Osteocyte (in vitro differentiated cells): ENCODE measurements around the gene SDK2. TPM values are rescaled to one million over a fixed set of nuclear protein-coding genes. Genes with fewer than 3 reads are reported as not detected.

Experiments used
- DNase-seq: peaks from one replicate; pipeline ENCODE4 v3.0.0; 2021; ENCODE audit warnings: mixed read lengths; ENCODE audit not compliant: unreplicated experiment; ENCODE audit errors: extremely low spot score
- H3K27ac Mint-ChIP-seq: one replicate; pipeline ENCODE4 v1.8.0; 2021; ENCODE audit warnings: mild to moderate bottlenecking, mixed read lengths; ENCODE audit not compliant: unreplicated experiment
- H3K27me3 Mint-ChIP-seq: one replicate; pipeline ENCODE4 v1.8.0; 2021; ENCODE audit warnings: mixed read lengths; ENCODE audit not compliant: unreplicated experiment
- H3K36me3 Mint-ChIP-seq: one replicate; pipeline ENCODE4 v1.8.0; 2021; ENCODE audit warnings: mixed read lengths; ENCODE audit not compliant: unreplicated experiment
- H3K4me1 Mint-ChIP-seq: one replicate; pipeline ENCODE4 v1.8.0; 2021; ENCODE audit warnings: mixed read lengths; ENCODE audit not compliant: unreplicated experiment
- H3K4me3 Mint-ChIP-seq: one replicate; pipeline ENCODE4 v1.8.0; 2021; ENCODE audit warnings: mild to moderate bottlenecking, moderate library complexity, mixed read lengths; ENCODE audit not compliant: unreplicated experiment
- H3K9me3 Mint-ChIP-seq: one replicate; pipeline ENCODE4 v1.8.0; 2021; ENCODE audit warnings: mixed read lengths; ENCODE audit not compliant: unreplicated experiment
- total RNA-seq: library from RNA; stranded (reverse); gene quantifications from 2 replicates; pipeline ENCODE4 v1.2.1, GENCODE V29; 2021
- TF ChIP-seq, protein P1 (sequence below): fragments of 200-600 bp; sonication (generic); IDR thresholded peaks from 2 replicates; pipeline ENCODE4 v1.5.0; 2021; ENCODE audit warnings: antibody characterized with exemption, mild to moderate bottlenecking, moderate library complexity

Gene SDK2
- total RNA-seq, 1 donor from 2014 or later: 16.5 TPM

DNA sequence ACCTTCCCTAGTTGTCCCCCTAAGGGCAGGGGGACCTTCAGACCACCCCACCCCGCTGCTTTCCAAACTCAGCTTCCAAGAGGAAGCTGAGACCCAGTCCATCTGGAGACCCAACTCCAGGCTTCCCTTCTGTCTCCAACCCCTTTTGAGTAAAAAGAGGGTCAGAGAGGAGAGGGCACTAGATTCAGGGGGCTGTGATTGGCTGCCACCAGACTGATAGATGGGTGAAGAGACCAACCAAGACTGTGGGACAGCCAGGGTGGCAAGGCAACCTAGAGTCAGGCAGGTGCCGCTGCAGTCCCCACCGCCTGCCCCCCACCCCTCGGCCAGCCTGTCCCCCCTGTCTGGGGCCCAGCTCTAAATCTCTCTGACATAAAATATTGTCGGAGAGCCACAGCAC, 92.5 kb downstream of the SDK2 start:
- no peak overlapping the region for H3K4me3 Mint-ChIP-seq

DNA sequence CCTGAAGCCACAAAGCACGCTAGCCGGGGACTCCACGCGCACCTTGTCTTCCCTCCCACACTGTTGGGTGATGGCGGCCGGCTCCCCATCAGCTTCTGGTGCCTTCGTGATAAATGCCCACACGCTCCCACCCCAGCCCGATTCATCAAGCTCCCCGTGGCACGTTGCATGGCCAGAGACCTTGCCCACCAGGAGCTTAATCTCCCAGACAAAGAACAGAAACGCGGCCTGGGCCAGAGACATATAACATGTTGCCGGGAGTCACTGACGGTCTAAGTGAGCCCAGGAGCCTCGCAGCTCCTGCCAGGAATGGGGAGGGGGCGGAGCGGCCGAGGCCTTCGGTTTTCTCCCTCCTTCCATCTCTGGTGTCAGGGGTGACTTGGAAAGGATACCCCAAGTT, 93.1 kb downstream of the SDK2 start:
- Mint-ChIP-seq H3K4me1 (peaks cover 11% of the 10 kb centered on the region), H3K9me3 (no peaks in the 10 kb centered on the region), H3K36me3 (no peaks in the 10 kb centered on the region), H3K27ac (no peak overlapping the region), H3K4me3 (no peak overlapping the region), H3K27me3 (no peaks in the 10 kb centered on the region)
- no peak for DNase-seq
- TF ChIP-seq, protein P1, sequence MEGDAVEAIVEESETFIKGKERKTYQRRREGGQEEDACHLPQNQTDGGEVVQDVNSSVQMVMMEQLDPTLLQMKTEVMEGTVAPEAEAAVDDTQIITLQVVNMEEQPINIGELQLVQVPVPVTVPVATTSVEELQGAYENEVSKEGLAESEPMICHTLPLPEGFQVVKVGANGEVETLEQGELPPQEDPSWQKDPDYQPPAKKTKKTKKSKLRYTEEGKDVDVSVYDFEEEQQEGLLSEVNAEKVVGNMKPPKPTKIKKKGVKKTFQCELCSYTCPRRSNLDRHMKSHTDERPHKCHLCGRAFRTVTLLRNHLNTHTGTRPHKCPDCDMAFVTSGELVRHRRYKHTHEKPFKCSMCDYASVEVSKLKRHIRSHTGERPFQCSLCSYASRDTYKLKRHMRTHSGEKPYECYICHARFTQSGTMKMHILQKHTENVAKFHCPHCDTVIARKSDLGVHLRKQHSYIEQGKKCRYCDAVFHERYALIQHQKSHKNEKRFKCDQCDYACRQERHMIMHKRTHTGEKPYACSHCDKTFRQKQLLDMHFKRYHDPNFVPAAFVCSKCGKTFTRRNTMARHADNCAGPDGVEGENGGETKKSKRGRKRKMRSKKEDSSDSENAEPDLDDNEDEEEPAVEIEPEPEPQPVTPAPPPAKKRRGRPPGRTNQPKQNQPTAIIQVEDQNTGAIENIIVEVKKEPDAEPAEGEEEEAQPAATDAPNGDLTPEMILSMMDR: no peak

More for the DNA sequence above, 92.5 kb downstream of the SDK2 start:
- TF ChIP-seq, protein P1: no peak
- Mint-ChIP-seq H3K36me3 (no peaks in the 10 kb centered on the region), H3K27me3 (peaks cover 3% of the 10 kb centered on the region), H3K4me1 (peaks cover 11% of the 10 kb centered on the region), H3K27ac (no peak overlapping the region), H3K9me3 (no peaks in the 10 kb centered on the region)
- no peak for DNase-seq

DNA sequence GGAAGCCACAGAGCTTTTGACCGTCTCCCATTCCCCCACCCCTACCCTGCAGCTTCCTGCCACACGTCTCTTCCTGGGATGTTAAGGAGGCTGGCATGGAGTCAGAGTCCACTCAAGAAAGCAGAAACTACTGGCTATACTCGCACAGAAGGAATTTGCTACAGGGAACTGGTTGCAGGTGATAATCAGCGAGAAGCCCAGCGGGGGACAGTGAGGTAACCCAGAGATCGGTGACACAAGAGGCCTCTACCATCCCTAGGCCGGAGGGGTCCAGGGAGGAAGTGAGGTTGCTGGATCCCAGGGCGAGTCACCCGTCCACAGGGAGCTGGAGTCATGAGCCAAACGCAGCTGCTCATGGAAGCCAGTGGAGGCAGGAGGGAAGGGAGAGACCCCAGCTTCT, 93.7 kb downstream of the SDK2 start:
- H3K36me3 Mint-ChIP-seq: no peaks in the 10 kb centered on the region
- H3K4me1 Mint-ChIP-seq: peaks cover 11% of the 10 kb centered on the region
- TF ChIP-seq, protein P1: no peak
- H3K27me3 Mint-ChIP-seq: no peaks in the 10 kb centered on the region
- no peak for DNase-seq
- H3K27ac Mint-ChIP-seq: no peak overlapping the region
- no peaks in the 10 kb centered on the region for H3K9me3 Mint-ChIP-seq
- H3K4me3 Mint-ChIP-seq: no peak overlapping the region

DNA sequence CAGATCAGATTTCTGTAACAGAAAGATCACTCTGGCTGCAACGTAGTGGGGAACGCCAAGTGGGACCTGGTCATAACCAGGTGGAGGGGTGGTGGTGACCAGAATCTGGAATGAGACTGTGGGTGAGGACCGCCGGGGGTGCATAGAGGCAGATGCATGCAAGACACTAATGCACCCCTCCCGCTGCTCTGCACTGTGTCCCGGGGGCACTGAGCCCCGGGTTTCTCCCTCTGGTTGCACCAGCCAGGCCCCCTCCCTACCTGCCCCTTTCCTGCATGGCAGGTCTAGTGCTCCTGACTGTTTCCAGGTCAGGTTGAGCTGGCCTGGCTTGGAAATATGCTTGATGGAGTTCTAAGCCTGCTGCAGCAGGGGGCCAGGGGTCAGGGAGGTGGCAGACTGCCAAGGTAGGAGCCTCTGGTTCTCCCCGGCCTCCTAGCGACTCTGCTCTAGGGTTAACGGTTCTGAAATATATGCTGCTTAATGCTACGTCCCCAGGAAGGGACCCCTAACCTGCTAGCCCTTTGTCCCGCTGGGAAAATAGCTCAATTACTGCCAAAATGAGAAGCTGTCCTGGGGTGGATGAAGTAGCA, 94.3 kb downstream of the SDK2 start:
- Mint-ChIP-seq H3K36me3 (no peaks in the 10 kb centered on the region), H3K4me3 (no peak overlapping the region), H3K9me3 (no peaks in the 10 kb centered on the region), H3K4me1 (peaks cover 11% of the 10 kb centered on the region), H3K27ac (no peak overlapping the region), H3K27me3 (no peaks in the 10 kb centered on the region)
- TF ChIP-seq, protein P1: no peak
- DNase-seq: no peak

DNA sequence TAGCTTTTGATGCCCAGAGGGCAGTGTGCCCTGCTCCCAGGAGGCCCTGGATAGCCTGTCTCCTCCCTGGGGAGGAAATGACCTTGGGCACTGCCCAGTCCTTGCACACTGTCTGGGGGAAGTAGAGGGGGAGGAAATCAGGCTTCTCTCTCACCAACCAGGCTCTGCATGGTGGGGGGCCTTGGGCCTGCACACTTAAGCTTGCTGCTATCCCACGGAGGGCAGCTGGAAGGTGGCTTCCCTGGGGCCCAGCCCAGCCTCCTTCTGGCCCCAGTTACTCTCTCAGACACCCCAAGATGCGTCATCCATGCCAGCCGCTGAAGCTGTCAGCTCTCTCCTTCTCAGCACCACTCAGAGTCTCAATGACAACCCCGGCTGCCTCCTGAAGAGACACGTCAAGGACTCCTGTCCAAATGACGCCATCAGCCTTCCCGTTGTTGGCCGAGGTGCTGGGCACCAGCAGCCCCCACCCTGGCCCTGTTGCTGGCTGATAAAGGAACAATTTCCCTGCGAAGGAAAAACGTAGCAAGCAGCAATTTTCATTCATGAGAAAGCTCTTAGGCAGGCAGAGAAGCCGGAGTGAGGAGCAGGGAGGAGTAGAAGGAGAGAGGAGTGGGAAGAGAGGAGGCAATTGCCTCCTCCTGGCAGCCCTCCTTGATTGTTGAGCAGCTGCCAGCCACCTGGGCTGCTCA, 95.5 kb downstream of the SDK2 start:
- H3K4me3 Mint-ChIP-seq: no peak overlapping the region
- TF ChIP-seq, protein P1: no peak
- H3K27ac Mint-ChIP-seq: no peak overlapping the region
- H3K27me3 Mint-ChIP-seq: no peaks in the 10 kb centered on the region
- no peak for DNase-seq
- no peaks in the 10 kb centered on the region for H3K9me3 Mint-ChIP-seq
- no peaks in the 10 kb centered on the region for H3K36me3 Mint-ChIP-seq
- H3K4me1 Mint-ChIP-seq: peaks cover 11% of the 10 kb centered on the region
